WTC11 (cell line): ENCODE results near the gene TNFSF11.

Experiments used
- CREM ChIP-seq: sonication (generic); formaldehyde crosslinking; IDR thresholded peaks from 2 replicates; pipeline ENCODE4 v1.8.1; 2022; ENCODE audit warnings: mild to moderate bottlenecking, missing genetic modification reagents, moderate library complexity
- E2F4 ChIP-seq: sonication (generic); formaldehyde crosslinking; IDR thresholded peaks from 2 replicates; pipeline ENCODE4 v1.8.1; 2022; ENCODE audit warnings: low read depth, mild to moderate bottlenecking, moderate library complexity, missing genetic modification reagents, borderline replicate concordance

- TF ChIP-seq E2F4 (CRISPR knock-in tag), result no peak
- no peak for TF ChIP-seq CREM (CRISPR knock-in tag)
Observed at GRCh38 chr13:42625611-42626010, 51.7 kb downstream of the TNFSF11 start.
